Thyroid gland (tissue), 4 donors: Measurements from ENCODE around the gene NUDT1.

Experiments
- CTCF ChIP-seq, 6 experiments: fragments of 200-600 bp in 3 of 6; fragments of 450-650 bp in 3 of 6; sonication (generic) in 3 of 6; IDR thresholded peaks; one replicate each; pipeline ENCODE4 v1.5.1; 2016 to 2019; ENCODE audit warnings: antibody characterized with exemption in 6 of 6, mild to moderate bottlenecking in 2 of 6, inconsistent platforms in 1 of 6, moderate library complexity in 1 of 6
- POLR2A ChIP-seq, 2 donors: fragments of 450-650 bp; IDR thresholded peaks; one replicate each; pipeline ENCODE4 v1.6.1; 2017; ENCODE audit warnings: antibody characterized with exemption in 2 of 2, mild to moderate bottlenecking in 2 of 2, moderate library complexity in 1 of 2

- TF ChIP-seq CTCF (IDR thresholded peaks at IDR 0.05) (no peak), POLR2A (IDR thresholded peaks at IDR 0.05) (no peak)
Observed at GRCh38 chr7:2217206-2217605, 24.8 kb upstream of the NUDT1 start.
